ENCODE results near the gene TBC1D10B. TPM values are rescaled to one million over a fixed set of nuclear protein-coding genes. Genes with fewer than 3 reads are reported as not detected.

The TBC1D10B gene
- total RNA-seq, 1 experiment from 2014 or later: 49.2 TPM

- intact Hi-C loops (cut with micrococcal nuclease): loop anchor here (2.0 kb wide), 1 partner anchor 17 kb away; the partner anchor contains the start of gene ZNF48
- DNase-seq (ENCODE audit: low read depth, low spot score) (peak; percentile 85), ATAC-seq (peak; percentile 70)
- H3K27ac ChIP-seq (ENCODE audit: low read depth, low read length): peak overlapping the region; percentile 97
- peak overlapping the region; percentile 64 to 95 for H3K4me3 ChIP-seq (replicated peaks in 1 of 2; ENCODE audit: low read depth in 1 of 2, low read length in 2 of 2)
- no peaks in the 10 kb centered on the region for H3K9me2 ChIP-seq (ENCODE audit: insufficient read depth)
- H2AFZ ChIP-seq (ENCODE audit: low read depth, low read length, poor library complexity, severe bottlenecking): no peak overlapping the region
- TF ChIP-seq POLR2A (IDR thresholded peaks at IDR 0.05; ENCODE audit: borderline replicate concordance, extremely low read depth, insufficient read depth, insufficient read length): peak; percentile 63
- TF ChIP-seq POLR2AphosphoS5 (IDR thresholded peaks at IDR 0.05; ENCODE audit: low read depth, low read length): peak; percentile 73
- TF ChIP-seq ATF3 (IDR thresholded peaks at IDR 0.05): no peak
- peak; percentile 84 for TF ChIP-seq TCF7L2 (IDR thresholded peaks at IDR 0.05; ENCODE audit: borderline replicate concordance, extremely low read depth, insufficient read depth, insufficient read length)
- peak; percentile 91 for TF ChIP-seq ZFX (IDR thresholded peaks at IDR 0.05)
- POLR2A ChIA-PET: no interaction called here
- H3K4me2 ChIP-seq (ENCODE audit: low read length): peak overlapping the region; percentile 100
- H3K9ac ChIP-seq (ENCODE audit: low read length): peak overlapping the region; percentile 97
- H3K36me3 ChIP-seq (ENCODE audit: control insufficient read depth in 1 of 2, insufficient read depth in 2 of 2, low read length in 2 of 2): no peaks in the 10 kb centered on the region
- H3K27me3 ChIP-seq (ENCODE audit: insufficient read depth, low read length): no peaks in the 10 kb centered on the region
- H3K79me2 ChIP-seq (ENCODE audit: insufficient read depth, low read length): no peaks in the 10 kb centered on the region
- RAD21 ChIA-PET (ENCODE audit: low non-redundant PET in 1 of 2, low total read pairs in 2 of 2, uncharacterized antibody in 2 of 2, unreplicated experiment in 2 of 2): interaction anchor here in 1 of 2 experiments (1.0 kb wide), 1 partner anchor 40 kb away, joined by 13 read pairs; no protein-coding TSS in a partner anchor
- H3K4me1 ChIP-seq (ENCODE audit: control insufficient read depth in 1 of 2, insufficient read depth in 2 of 2, low read length in 2 of 2): peaks cover 14 to 33% of the 10 kb centered on the region in 2 experiments
- H4K20me1 ChIP-seq (ENCODE audit: insufficient read depth): no peaks in the 10 kb centered on the region
- CTCF ChIA-PET: no interaction called here
- no peaks in the 10 kb centered on the region for H3K9me3 ChIP-seq (ENCODE audit: control insufficient read depth in 1 of 2, insufficient read depth in 1 of 2, low read depth in 1 of 2, low read length in 2 of 2)
- BruUV-seq (replicated peaks): no TSS peak
Observed at GRCh38 chr16:30377812-30378235, 7.5 kb upstream of the TBC1D10B start.

- Histone ChIP-seq H3K36me3 (ENCODE audit: control insufficient read depth in 1 of 2, insufficient read depth in 2 of 2, low read length in 2 of 2) (no peaks in the 10 kb centered on the region), H3K9ac (ENCODE audit: low read length) (peak overlapping the region; percentile 97), H3K9me3 (ENCODE audit: control insufficient read depth in 1 of 2, insufficient read depth in 1 of 2, low read depth in 1 of 2, low read length in 2 of 2) (no peaks in the 10 kb centered on the region), H3K4me3 (replicated peaks in 1 of 2; ENCODE audit: low read depth in 1 of 2, low read length in 2 of 2) (peak overlapping the region; percentile 64 to 95), H3K4me1 (ENCODE audit: control insufficient read depth in 1 of 2, insufficient read depth in 2 of 2, low read length in 2 of 2) (peaks cover 14 to 33% of the 10 kb centered on the region in 2 experiments), H3K4me2 (ENCODE audit: low read length) (peak overlapping the region; percentile 100), H4K20me1 (ENCODE audit: insufficient read depth) (no peaks in the 10 kb centered on the region), H3K79me2 (ENCODE audit: insufficient read depth, low read length) (no peaks in the 10 kb centered on the region), H3K27me3 (ENCODE audit: insufficient read depth, low read length) (no peaks in the 10 kb centered on the region), H3K27ac (ENCODE audit: low read depth, low read length) (peak overlapping the region; percentile 97), H2AFZ (ENCODE audit: low read depth, low read length, poor library complexity, severe bottlenecking) (no peak overlapping the region), H3K9me2 (ENCODE audit: insufficient read depth) (no peaks in the 10 kb centered on the region)
- intact Hi-C loops (cut with micrococcal nuclease): no loop called here
- no peak for DNase-seq (ENCODE audit: low read depth, low spot score)
- no peak for ATAC-seq
- TF ChIP-seq TCF7L2 (IDR thresholded peaks at IDR 0.05; ENCODE audit: borderline replicate concordance, extremely low read depth, insufficient read depth, insufficient read length) (no peak), MAX (IDR thresholded peaks at IDR 0.05) (no peak), SRF (IDR thresholded peaks at IDR 0.05; ENCODE audit: low read depth) (no peak), CBX3 (IDR thresholded peaks at IDR 0.05; ENCODE audit: low read depth) (no peak), SIN3A (IDR thresholded peaks at IDR 0.05; ENCODE audit: low read depth) (no peak), YY1 (IDR thresholded peaks at IDR 0.05; ENCODE audit: extremely low read depth, insufficient replicate concordance, low read depth, low read length) (no peak)
- TF ChIP-seq, protein P1, sequence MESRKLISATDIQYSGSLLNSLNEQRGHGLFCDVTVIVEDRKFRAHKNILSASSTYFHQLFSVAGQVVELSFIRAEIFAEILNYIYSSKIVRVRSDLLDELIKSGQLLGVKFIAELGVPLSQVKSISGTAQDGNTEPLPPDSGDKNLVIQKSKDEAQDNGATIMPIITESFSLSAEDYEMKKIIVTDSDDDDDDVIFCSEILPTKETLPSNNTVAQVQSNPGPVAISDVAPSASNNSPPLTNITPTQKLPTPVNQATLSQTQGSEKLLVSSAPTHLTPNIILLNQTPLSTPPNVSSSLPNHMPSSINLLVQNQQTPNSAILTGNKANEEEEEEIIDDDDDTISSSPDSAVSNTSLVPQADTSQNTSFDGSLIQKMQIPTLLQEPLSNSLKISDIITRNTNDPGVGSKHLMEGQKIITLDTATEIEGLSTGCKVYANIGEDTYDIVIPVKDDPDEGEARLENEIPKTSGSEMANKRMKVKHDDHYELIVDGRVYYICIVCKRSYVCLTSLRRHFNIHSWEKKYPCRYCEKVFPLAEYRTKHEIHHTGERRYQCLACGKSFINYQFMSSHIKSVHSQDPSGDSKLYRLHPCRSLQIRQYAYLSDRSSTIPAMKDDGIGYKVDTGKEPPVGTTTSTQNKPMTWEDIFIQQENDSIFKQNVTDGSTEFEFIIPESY (IDR thresholded peaks at IDR 0.05; ENCODE audit: extremely low read depth, insufficient replicate concordance, low read length): no peak
- ChIA-PET CTCF (no interaction called here), POLR2A (interaction anchor here (0.9 kb wide), 1 partner anchor 18 kb away, joined by 3 read pairs; the partner anchor contains the start of gene ZNF48), RAD21 (ENCODE audit: low non-redundant PET in 1 of 2, low total read pairs in 2 of 2, uncharacterized antibody in 2 of 2, unreplicated experiment in 2 of 2) (interaction anchor here in 1 of 2 experiments (1.0 kb wide), 1 partner anchor 41 kb away, joined by 13 read pairs; no protein-coding TSS in a partner anchor)
- BruUV-seq (replicated peaks): TSS peak; percentile 84
Observed at GRCh38 chr16:30377050-30377811, 6.9 kb upstream of the TBC1D10B start.
